Right renal cortex interstitium (tissue), 3 donors: Measurements from ENCODE around the gene BBIP1. TPM values are rescaled to one million over a fixed set of nuclear protein-coding genes. Genes with fewer than 3 reads are reported as not detected.
A peak's percentile ranks its signal among the peaks of the same experiment; 100 is the strongest.
"Not testable (repeated sequence)": the region's sequence is repeated elsewhere in the genome, so short reads cannot be mapped to it uniquely, and the experiment has no call there.

Experiments
- DNase-seq, 3 donors: peaks; one replicate each; pipeline ENCODE4 v3.0.0-alpha.2; 2013; ENCODE audit warnings: low read depth in 3 of 3, low spot score in 2 of 3
- polyA plus RNA-seq, 3 donors: library from polyadenylated mRNA; unstranded; fragments of 120-200 nt; gene quantifications; one replicate each; pipeline ENCODE4 v1.2.1, GENCODE V29; 2013; ENCODE audit not compliant: insufficient read length in 3 of 3

The BBIP1 gene
- polyA plus RNA-seq, 3 donors: 48.0 to 56.4 (median 49.5) TPM

- no peak for DNase-seq
These were observed 5.0 kb upstream of the BBIP1 start for GRCh38 chr10:110923856-110924493.

- DNase-seq: peak in 2 of 3 donors; percentile 45 to 51
These were observed 1.2 kb upstream of the BBIP1 start for GRCh38 chr10:110919971-110920881.

GRCh38 chr10:110919349-110919931 is 460 bp upstream of the BBIP1 start, which contains the start of gene SHOC2:
TSS of gene SHOC2 (plus strand) at chr10:110919604. CDS start at chr10:110964359, 44,755 bp downstream.
- DNase-seq: no peak

GRCh38 chr10:110918269-110918642 is 724 bp downstream of the BBIP1 start:
- DNase-seq: peak; percentile 82 to 93 (median 89)

GRCh38 chr10:110916554-110917346 is 2.2 kb downstream of the BBIP1 start:
- no peak for DNase-seq

- DNase-seq: not testable (repeated sequence)
These were observed 3.4 kb downstream of the BBIP1 start for GRCh38 chr10:110915600-110915999.

- no peak for DNase-seq
These were observed 3.9 kb downstream of the BBIP1 start for GRCh38 chr10:110915035-110915434.

GRCh38 chr10:110914431-110914830 is 4.5 kb downstream of the BBIP1 start:
- DNase-seq: no peak

- no peak for DNase-seq
These were observed 6.6 kb downstream of the BBIP1 start for GRCh38 chr10:110912374-110912773.

GRCh38 chr10:110910138-110910537 is 8.8 kb downstream of the BBIP1 start:
- no peak for DNase-seq

- DNase-seq: no peak
These were observed 15.4 kb downstream of the BBIP1 start for GRCh38 chr10:110903280-110904278.

- no peak for DNase-seq
These were observed 16.8 kb downstream of the BBIP1 start for GRCh38 chr10:110901954-110902819.

- DNase-seq: no peak
These were observed 18.0 kb downstream of the BBIP1 start for GRCh38 chr10:110900983-110901382.

- no peak for DNase-seq
These were observed 20.6 kb downstream of the BBIP1 start for GRCh38 chr10:110898391-110898790.

GRCh38 chr10:110897184-110897583 is 21.8 kb downstream of the BBIP1 start:
- no peak for DNase-seq

GRCh38 chr10:110893559-110894179 is 25.3 kb downstream of the BBIP1 start:
- peak in 1 of 3 donors; percentile 38 for DNase-seq

- DNase-seq: no peak
These were observed 26.2 kb downstream of the BBIP1 start for GRCh38 chr10:110892602-110893288.
